ENCODE results near the gene CACNA1G. TPM values are rescaled to one million over a fixed set of nuclear protein-coding genes. Genes with fewer than 3 reads are reported as not detected.

The CACNA1G gene
- total RNA-seq, 1 donor from 2014 or later = 0.11 TPM

- Mint-ChIP-seq H3K27ac (ENCODE audit: unreplicated experiment) (no peak overlapping the region), H3K36me3 (ENCODE audit: unreplicated experiment) (peaks cover 3% of the 10 kb centered on the region), H3K4me3 (ENCODE audit: unreplicated experiment) (no peak overlapping the region), H3K27me3 (ENCODE audit: unreplicated experiment) (peaks cover 42% of the 10 kb centered on the region), H3K4me1 (ENCODE audit: unreplicated experiment) (peaks cover 23% of the 10 kb centered on the region), H3K9me3 (ENCODE audit: unreplicated experiment) (no peaks in the 10 kb centered on the region)
- TF ChIP-seq CTCF (IDR thresholded peaks at IDR 0.05) = no peak
- no peak for DNase-seq (ENCODE audit: extremely low spot score, unreplicated experiment)
Measured at GRCh38 chr17:50558941-50559614, 1.4 kb upstream of the CACNA1G start.

GRCh38 chr17:50559674-50560184 is 786 bp upstream of the CACNA1G start:
- no peak for TF ChIP-seq CTCF (IDR thresholded peaks at IDR 0.05)
- Mint-ChIP-seq H3K4me3 (ENCODE audit: unreplicated experiment) (peak overlapping the region; percentile 72), H3K27ac (ENCODE audit: unreplicated experiment) (no peak overlapping the region), H3K36me3 (ENCODE audit: unreplicated experiment) (peaks cover 3% of the 10 kb centered on the region), H3K9me3 (ENCODE audit: unreplicated experiment) (no peaks in the 10 kb centered on the region), H3K4me1 (ENCODE audit: unreplicated experiment) (peaks cover 28% of the 10 kb centered on the region), H3K27me3 (ENCODE audit: unreplicated experiment) (peaks cover 46% of the 10 kb centered on the region)
- DNase-seq (ENCODE audit: extremely low spot score, unreplicated experiment) = no peak

- H3K4me3 Mint-ChIP-seq (ENCODE audit: unreplicated experiment) = no peak overlapping the region
- no peaks in the 10 kb centered on the region for H3K9me3 Mint-ChIP-seq (ENCODE audit: unreplicated experiment)
- H3K27me3 Mint-ChIP-seq (ENCODE audit: unreplicated experiment) = peaks cover 56% of the 10 kb centered on the region
- TF ChIP-seq CTCF (IDR thresholded peaks at IDR 0.05) = no peak
- H3K4me1 Mint-ChIP-seq (ENCODE audit: unreplicated experiment) = peaks cover 31% of the 10 kb centered on the region
- H3K36me3 Mint-ChIP-seq (ENCODE audit: unreplicated experiment) = peaks cover 3% of the 10 kb centered on the region
- H3K27ac Mint-ChIP-seq (ENCODE audit: unreplicated experiment) = no peak overlapping the region
- DNase-seq (ENCODE audit: extremely low spot score, unreplicated experiment) = no peak
Measured at GRCh38 chr17:50560931-50561745, 623 bp downstream of the CACNA1G start.

- H3K27ac Mint-ChIP-seq (ENCODE audit: unreplicated experiment) = no peak overlapping the region
- H3K9me3 Mint-ChIP-seq (ENCODE audit: unreplicated experiment) = no peaks in the 10 kb centered on the region
- no peaks in the 10 kb centered on the region for H3K36me3 Mint-ChIP-seq (ENCODE audit: unreplicated experiment)
- H3K27me3 Mint-ChIP-seq (ENCODE audit: unreplicated experiment) = peaks cover 62% of the 10 kb centered on the region
- no peak for TF ChIP-seq CTCF (IDR thresholded peaks at IDR 0.05)
- H3K4me3 Mint-ChIP-seq (ENCODE audit: unreplicated experiment) = no peak overlapping the region
- H3K4me1 Mint-ChIP-seq (ENCODE audit: unreplicated experiment) = peaks cover 31% of the 10 kb centered on the region
- DNase-seq (ENCODE audit: extremely low spot score, unreplicated experiment) = no peak
Measured at GRCh38 chr17:50561746-50562141, 1.2 kb downstream of the CACNA1G start.

All from osteocyte (in vitro differentiated cells).